ENCODE measurements around the gene IGDCC3. TPM values are rescaled to one million over a fixed set of nuclear protein-coding genes. Genes with fewer than 3 reads are reported as not detected.

IGDCC3 gene
- total RNA-seq, 1 donor from 2014 or later = 0.27 TPM

- no peak for TF ChIP-seq CTCF (IDR thresholded peaks at IDR 0.05)
- Mint-ChIP-seq H3K27ac (ENCODE audit: unreplicated experiment) (no peak overlapping the region), H3K9me3 (ENCODE audit: low read depth) (no peaks in the 10 kb centered on the region)
These were observed 46.0 kb downstream of the IGDCC3 start for GRCh38 chr15:65331811-65332210.

GRCh38 chr15:65330934-65331645, 46.7 kb downstream of the IGDCC3 start:
- Mint-ChIP-seq H3K4me3 (ENCODE audit: unreplicated experiment) (no peak overlapping the region), H3K27me3 (ENCODE audit: low read depth) (peaks cover 7% of the 10 kb centered on the region), H3K9me3 (ENCODE audit: low read depth) (no peaks in the 10 kb centered on the region), H3K27ac (ENCODE audit: unreplicated experiment) (no peak overlapping the region), H3K4me1 (ENCODE audit: low read depth) (no peaks in the 10 kb centered on the region), H3K36me3 (ENCODE audit: low read depth) (no peaks in the 10 kb centered on the region)
- TF ChIP-seq CTCF (IDR thresholded peaks at IDR 0.05) = no peak
- no peak for DNase-seq (ENCODE audit: low spot score)

More at GRCh38 chr15:65331811-65332210, 46.0 kb downstream of the IGDCC3 start:
- no peaks in the 10 kb centered on the region for H3K36me3 Mint-ChIP-seq (ENCODE audit: low read depth)
- H3K27me3 Mint-ChIP-seq (ENCODE audit: low read depth) = peaks cover 7% of the 10 kb centered on the region
- H3K4me3 Mint-ChIP-seq (ENCODE audit: unreplicated experiment) = no peak overlapping the region
- DNase-seq (ENCODE audit: low spot score) = no peak
- no peaks in the 10 kb centered on the region for H3K4me1 Mint-ChIP-seq (ENCODE audit: low read depth)

- no peak for DNase-seq (ENCODE audit: low spot score)
- H3K4me3 Mint-ChIP-seq (ENCODE audit: unreplicated experiment) = no peak overlapping the region
- no peak for TF ChIP-seq CTCF (IDR thresholded peaks at IDR 0.05)
- H3K27ac Mint-ChIP-seq (ENCODE audit: unreplicated experiment) = no peak overlapping the region
- no peaks in the 10 kb centered on the region for H3K9me3 Mint-ChIP-seq (ENCODE audit: low read depth)
- no peaks in the 10 kb centered on the region for H3K4me1 Mint-ChIP-seq (ENCODE audit: low read depth)
- H3K27me3 Mint-ChIP-seq (ENCODE audit: low read depth) = peaks cover 1% of the 10 kb centered on the region
- H3K36me3 Mint-ChIP-seq (ENCODE audit: low read depth) = no peaks in the 10 kb centered on the region
These were observed 47.6 kb downstream of the IGDCC3 start for GRCh38 chr15:65329984-65330735.

- DNase-seq (ENCODE audit: low spot score) = peak; percentile 76
- Mint-ChIP-seq H3K27ac (ENCODE audit: unreplicated experiment) (no peak overlapping the region), H3K9me3 (ENCODE audit: low read depth) (no peaks in the 10 kb centered on the region), H3K4me3 (ENCODE audit: unreplicated experiment) (no peak overlapping the region), H3K27me3 (ENCODE audit: low read depth) (peaks cover 1% of the 10 kb centered on the region), H3K36me3 (ENCODE audit: low read depth) (no peaks in the 10 kb centered on the region), H3K4me1 (ENCODE audit: low read depth) (no peaks in the 10 kb centered on the region)
- TF ChIP-seq CTCF (IDR thresholded peaks at IDR 0.05) = no peak
These were observed 48.4 kb downstream of the IGDCC3 start for GRCh38 chr15:65329288-65329983.

All from chondrocyte (in vitro differentiated cells).